ENCODE measurements around the gene NFIA. TPM values are rescaled to one million over a fixed set of nuclear protein-coding genes. Genes with fewer than 3 reads are reported as not detected.
A peak's percentile ranks its signal among the peaks of the same experiment; 100 is the strongest.

The NFIA gene
- total RNA-seq, 1 donor from 2014 or later: 12.4 TPM

GRCh38 chr1:61085206-61085982 lies 3.0 kb downstream of the NFIA start:
- no peak for DNase-seq

GRCh38 chr1:61085983-61086644 lies 3.8 kb downstream of the NFIA start:
- no peak for DNase-seq

GRCh38 chr1:61087571-61087970 lies 5.2 kb downstream of the NFIA start:
- DNase-seq: no peak

GRCh38 chr1:61088163-61088974 lies 6.0 kb downstream of the NFIA start:
- DNase-seq: no peak

- DNase-seq: no peak
These were observed 7.0 kb downstream of the NFIA start for GRCh38 chr1:61089338-61089737.

GRCh38 chr1:61089741-61090140 lies 7.4 kb downstream of the NFIA start:
- DNase-seq: no peak

GRCh38 chr1:61090546-61091202 lies 8.3 kb downstream of the NFIA start:
- DNase-seq: no peak

GRCh38 chr1:61091455-61091854 lies 9.1 kb downstream of the NFIA start:
- DNase-seq: no peak

GRCh38 chr1:61092642-61093041 lies 10.3 kb downstream of the NFIA start:
- no peak for DNase-seq

- no peak for DNase-seq
These were observed 11.3 kb downstream of the NFIA start for GRCh38 chr1:61093525-61094137.

GRCh38 chr1:61094677-61095469 lies 12.5 kb downstream of the NFIA start:
- no peak for DNase-seq

GRCh38 chr1:61095470-61095812 lies 13.1 kb downstream of the NFIA start:
- DNase-seq: no peak

- DNase-seq: peak; percentile 64
These were observed 15.0 kb downstream of the NFIA start for GRCh38 chr1:61097317-61097716.

- no peak for DNase-seq
These were observed 15.4 kb downstream of the NFIA start for GRCh38 chr1:61097722-61098121.

GRCh38 chr1:61098333-61098732 lies 16.0 kb downstream of the NFIA start:
- DNase-seq: no peak

GRCh38 chr1:61098906-61099437 lies 16.6 kb downstream of the NFIA start:
- DNase-seq: no peak

GRCh38 chr1:61100578-61100977 lies 18.2 kb downstream of the NFIA start:
- DNase-seq: no peak

GRCh38 chr1:61101536-61101935 lies 19.2 kb downstream of the NFIA start:
- DNase-seq: no peak

GRCh38 chr1:61102041-61102440 lies 19.7 kb downstream of the NFIA start:
- DNase-seq: no peak

- no peak for DNase-seq
These were observed 20.3 kb downstream of the NFIA start for GRCh38 chr1:61102621-61103020.

GRCh38 chr1:61104220-61104671 lies 21.9 kb downstream of the NFIA start:
- no peak for DNase-seq
